ENCODE results near the gene CELF1. TPM values are rescaled to one million over a fixed set of nuclear protein-coding genes. Genes with fewer than 3 reads are reported as not detected.

CELF1 gene
- total RNA-seq, 1 donor from 2014 or later = 127 TPM

- DNase-seq (ENCODE audit: low spot score) = no peak
Measured at GRCh38 chr11:47451436-47451835, 101.5 kb downstream of the CELF1 start.

- DNase-seq (ENCODE audit: low spot score) = no peak
Measured at GRCh38 chr11:47449541-47449940, 103.4 kb downstream of the CELF1 start.

- DNase-seq (ENCODE audit: low spot score) = no peak
Measured at GRCh38 chr11:47448566-47449427, 104.1 kb downstream of the CELF1 start, which contains the start of gene RAPSN. Gene RAPSN (minus strand): TSS chr11:47449136. CDS start chr11:47448964, 172 bp downstream.

- DNase-seq (ENCODE audit: low spot score) = no peak
Measured at GRCh38 chr11:47447906-47448305, 105.0 kb downstream of the CELF1 start.

- no peak for DNase-seq (ENCODE audit: low spot score)
Measured at GRCh38 chr11:47446833-47447232, 106.1 kb downstream of the CELF1 start.

GRCh38 chr11:47445840-47446239 is 107.1 kb downstream of the CELF1 start:
- no peak for DNase-seq (ENCODE audit: low spot score)

GRCh38 chr11:47443817-47444216 is 109.1 kb downstream of the CELF1 start:
- DNase-seq (ENCODE audit: low spot score) = no peak

GRCh38 chr11:47443028-47443700 is 109.8 kb downstream of the CELF1 start:
- DNase-seq (ENCODE audit: low spot score) = no peak

GRCh38 chr11:47442514-47442913 is 110.4 kb downstream of the CELF1 start:
- no peak for DNase-seq (ENCODE audit: low spot score)

GRCh38 chr11:47441421-47441820 is 111.5 kb downstream of the CELF1 start:
- no peak for DNase-seq (ENCODE audit: low spot score)

- DNase-seq (ENCODE audit: low spot score) = no peak
Measured at GRCh38 chr11:47440054-47440476, 112.9 kb downstream of the CELF1 start.

- no peak for DNase-seq (ENCODE audit: low spot score)
Measured at GRCh38 chr11:47438721-47439120, 114.2 kb downstream of the CELF1 start.

GRCh38 chr11:47437746-47438418 is 115.0 kb downstream of the CELF1 start:
- no peak for DNase-seq (ENCODE audit: low spot score)

- DNase-seq (ENCODE audit: low spot score) = no peak
Measured at GRCh38 chr11:47437218-47437745, 115.7 kb downstream of the CELF1 start.

- DNase-seq (ENCODE audit: low spot score) = no peak
Measured at GRCh38 chr11:47436726-47437125, 116.2 kb downstream of the CELF1 start.

GRCh38 chr11:47435687-47436086 is 117.2 kb downstream of the CELF1 start:
- DNase-seq (ENCODE audit: low spot score) = no peak

GRCh38 chr11:47434011-47434786 is 118.7 kb downstream of the CELF1 start:
- no peak for DNase-seq (ENCODE audit: low spot score)

- DNase-seq (ENCODE audit: low spot score) = no peak
Measured at GRCh38 chr11:47433157-47433556, 119.8 kb downstream of the CELF1 start.

- DNase-seq (ENCODE audit: low spot score) = no peak
Measured at GRCh38 chr11:47431356-47432083, 121.4 kb downstream of the CELF1 start.

GRCh38 chr11:47430524-47430923 is 122.4 kb downstream of the CELF1 start:
- DNase-seq (ENCODE audit: low spot score) = no peak

All from mesenteric fat pad (tissue), 1 donor.